ENCODE results near the gene MVB12B. TPM values are rescaled to one million over a fixed set of nuclear protein-coding genes. Genes with fewer than 3 reads are reported as not detected.

MVB12B gene
- total RNA-seq, 4 donors from 2014 or later, result 6.1 to 18.0 (median 13.2) TPM

DNA sequence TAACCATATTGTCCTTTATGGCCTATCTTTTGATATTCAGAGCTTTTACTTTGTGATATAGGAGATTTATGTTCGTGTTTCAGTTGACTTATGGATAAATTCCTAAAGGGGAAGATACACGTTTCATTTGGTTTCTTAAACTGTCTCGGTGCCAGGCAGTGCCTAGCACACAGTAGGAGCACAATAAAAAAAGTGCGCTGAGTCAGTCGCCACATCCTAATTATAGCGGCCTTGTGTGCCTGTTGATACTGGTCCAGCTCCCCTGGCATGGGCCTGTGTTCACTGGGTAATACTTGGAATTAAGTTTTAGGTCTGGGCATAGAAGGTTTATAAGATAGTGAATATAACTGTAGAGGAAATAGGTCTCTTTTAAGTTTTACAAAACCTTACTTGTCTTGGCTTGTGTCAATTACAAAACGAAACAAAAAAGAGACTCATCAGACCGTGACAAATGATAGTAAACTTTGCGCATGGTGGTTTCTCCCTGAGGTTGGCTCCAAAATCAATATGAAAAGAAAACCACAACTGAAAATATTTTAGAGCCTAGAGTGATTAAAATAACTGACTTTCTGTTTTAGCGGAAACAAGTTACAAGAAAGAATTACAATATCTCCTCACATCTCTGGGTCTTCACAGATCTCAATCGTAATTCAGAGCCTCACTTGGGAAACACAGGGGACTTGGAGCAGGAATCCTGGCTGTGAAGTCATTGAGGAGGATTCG lies 84.8 kb downstream of the MVB12B start:
- TF ChIP-seq POLR2A (IDR thresholded peaks at IDR 0.05), result no peak
- TF ChIP-seq, protein P1, sequence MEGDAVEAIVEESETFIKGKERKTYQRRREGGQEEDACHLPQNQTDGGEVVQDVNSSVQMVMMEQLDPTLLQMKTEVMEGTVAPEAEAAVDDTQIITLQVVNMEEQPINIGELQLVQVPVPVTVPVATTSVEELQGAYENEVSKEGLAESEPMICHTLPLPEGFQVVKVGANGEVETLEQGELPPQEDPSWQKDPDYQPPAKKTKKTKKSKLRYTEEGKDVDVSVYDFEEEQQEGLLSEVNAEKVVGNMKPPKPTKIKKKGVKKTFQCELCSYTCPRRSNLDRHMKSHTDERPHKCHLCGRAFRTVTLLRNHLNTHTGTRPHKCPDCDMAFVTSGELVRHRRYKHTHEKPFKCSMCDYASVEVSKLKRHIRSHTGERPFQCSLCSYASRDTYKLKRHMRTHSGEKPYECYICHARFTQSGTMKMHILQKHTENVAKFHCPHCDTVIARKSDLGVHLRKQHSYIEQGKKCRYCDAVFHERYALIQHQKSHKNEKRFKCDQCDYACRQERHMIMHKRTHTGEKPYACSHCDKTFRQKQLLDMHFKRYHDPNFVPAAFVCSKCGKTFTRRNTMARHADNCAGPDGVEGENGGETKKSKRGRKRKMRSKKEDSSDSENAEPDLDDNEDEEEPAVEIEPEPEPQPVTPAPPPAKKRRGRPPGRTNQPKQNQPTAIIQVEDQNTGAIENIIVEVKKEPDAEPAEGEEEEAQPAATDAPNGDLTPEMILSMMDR (IDR thresholded peaks at IDR 0.05 in 4 of 5, conservative IDR thresholded peaks at IDR 0.05 in 1 of 5), result no peak
- Histone ChIP-seq H3K27me3 (no peaks in the 10 kb centered on the region), H3K4me3 (no peak overlapping the region), H3K9me3 (no peaks in the 10 kb centered on the region), H3K27ac (no peak overlapping the region), H3K36me3 (peaks cover 0 to 15% of the 10 kb centered on the region in 2 donors), H3K4me1 (no peaks in the 10 kb centered on the region)
- DNase-seq (no peak), ATAC-seq (no peak)
- intact Hi-C loops (cut with DNase I; ENCODE audit: low total_unique reads), result no loop called here
- in situ Hi-C loops (cut with MboI; ENCODE audit: low sequenced_read_pairs in 4 of 4), result no loop called here

DNA sequence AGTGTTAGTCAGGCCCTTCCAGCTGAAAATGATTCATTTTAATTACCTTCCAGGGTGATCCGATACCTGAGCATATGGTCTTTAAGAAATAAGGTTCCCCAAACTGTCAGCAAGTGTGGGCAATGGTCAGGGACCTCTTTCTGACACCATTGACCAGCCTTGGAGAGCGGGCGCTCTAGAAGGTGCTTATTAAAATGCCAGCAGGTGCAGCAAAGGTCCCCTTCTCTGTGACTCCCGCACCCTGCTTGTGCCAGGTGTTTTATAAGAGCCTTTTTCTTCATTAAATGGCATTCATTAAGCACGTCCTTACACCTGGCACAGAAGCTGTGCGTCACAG lies 85.3 kb downstream of the MVB12B start:
- peaks cover 0 to 15% of the 10 kb centered on the region in 2 donors for H3K36me3 ChIP-seq
- in situ Hi-C loops (cut with MboI; ENCODE audit: low sequenced_read_pairs in 4 of 4), result no loop called here
- no peak for TF ChIP-seq POLR2A (IDR thresholded peaks at IDR 0.05)
- TF ChIP-seq, protein P1 (IDR thresholded peaks at IDR 0.05 in 4 of 5, conservative IDR thresholded peaks at IDR 0.05 in 1 of 5), result no peak
- intact Hi-C loops (cut with DNase I; ENCODE audit: low total_unique reads), result no loop called here
- H3K4me3 ChIP-seq, result no peak overlapping the region
- no peak for ATAC-seq
- H3K27me3 ChIP-seq, result no peaks in the 10 kb centered on the region
- no peak for DNase-seq
- no peaks in the 10 kb centered on the region for H3K4me1 ChIP-seq
- no peak overlapping the region for H3K27ac ChIP-seq
- no peaks in the 10 kb centered on the region for H3K9me3 ChIP-seq

DNA sequence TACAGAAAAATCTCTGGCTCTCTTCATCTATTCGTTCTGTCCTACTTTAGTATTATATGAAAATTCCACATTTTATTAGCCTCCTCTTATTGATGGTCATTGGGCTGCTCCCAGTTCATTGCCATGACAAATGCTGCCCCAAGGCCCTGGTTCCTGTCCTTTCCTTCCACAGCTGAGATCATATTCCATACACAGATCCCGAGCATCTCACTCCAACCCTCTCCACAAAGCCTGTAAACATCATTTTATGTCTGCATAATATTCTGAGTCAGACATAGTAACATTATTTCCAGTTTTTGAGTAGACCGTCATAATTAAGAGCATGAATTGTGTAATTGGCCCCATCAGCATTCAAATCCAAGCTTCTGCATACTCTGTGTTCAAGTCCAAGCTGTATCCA lies 86.3 kb downstream of the MVB12B start:
- DNase-seq, result no peak
- no peak overlapping the region for H3K4me3 ChIP-seq
- no peaks in the 10 kb centered on the region for H3K9me3 ChIP-seq
- no peaks in the 10 kb centered on the region for H3K4me1 ChIP-seq
- no peak overlapping the region for H3K27ac ChIP-seq
- intact Hi-C loops (cut with DNase I; ENCODE audit: low total_unique reads) (no loop called here), in situ Hi-C loops (cut with MboI; ENCODE audit: low sequenced_read_pairs in 4 of 4) (no loop called here)
- TF ChIP-seq, protein P1 (IDR thresholded peaks at IDR 0.05 in 4 of 5, conservative IDR thresholded peaks at IDR 0.05 in 1 of 5), result no peak
- no peak for TF ChIP-seq POLR2A (IDR thresholded peaks at IDR 0.05)
- H3K27me3 ChIP-seq, result no peaks in the 10 kb centered on the region
- no peak for ATAC-seq
- H3K36me3 ChIP-seq, result peaks cover 0 to 13% of the 10 kb centered on the region in 2 donors

DNA sequence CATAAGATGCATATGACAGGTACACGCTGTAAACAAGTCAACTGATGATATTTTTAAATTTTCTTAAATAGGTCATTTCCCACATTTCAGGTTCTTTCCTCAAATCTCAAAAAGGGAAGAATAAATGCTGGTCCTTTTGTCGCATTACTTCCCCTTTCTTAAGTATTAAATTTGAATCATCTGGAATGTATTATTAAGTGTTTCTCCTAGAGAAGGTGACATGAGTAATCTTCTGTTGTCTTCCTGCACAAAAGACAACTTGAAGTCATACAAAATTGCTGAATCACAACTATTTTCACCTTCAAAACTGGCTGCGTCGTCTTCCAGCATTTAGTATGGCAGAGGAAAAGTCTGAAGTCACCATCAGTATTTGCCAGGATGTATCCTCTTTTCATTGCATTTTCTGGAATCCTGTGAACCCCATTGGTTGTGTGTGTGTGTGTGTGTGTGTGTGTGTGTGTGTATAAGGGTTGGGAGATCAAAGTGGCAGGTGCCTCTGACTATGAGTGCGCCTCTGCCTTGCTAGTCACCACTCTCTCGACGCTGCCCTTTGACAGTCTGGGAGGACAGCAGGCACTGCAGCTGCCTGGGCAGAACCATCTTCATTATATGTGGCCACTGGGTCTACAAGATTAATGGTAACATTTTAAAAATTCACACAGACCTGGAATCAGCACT lies 86.9 kb downstream of the MVB12B start:
- DNase-seq (no peak), ATAC-seq (no peak)
- Histone ChIP-seq H3K27ac (no peak overlapping the region), H3K9me3 (no peaks in the 10 kb centered on the region), H3K36me3 (peaks cover 0 to 8% of the 10 kb centered on the region in 2 donors), H3K4me3 (no peak overlapping the region), H3K27me3 (no peaks in the 10 kb centered on the region), H3K4me1 (no peaks in the 10 kb centered on the region)
- intact Hi-C loops (cut with DNase I; ENCODE audit: low total_unique reads) (no loop called here), in situ Hi-C loops (cut with MboI; ENCODE audit: low sequenced_read_pairs in 4 of 4) (no loop called here)
- TF ChIP-seq, protein P1 (IDR thresholded peaks at IDR 0.05 in 4 of 5, conservative IDR thresholded peaks at IDR 0.05 in 1 of 5), result no peak
- TF ChIP-seq POLR2A (IDR thresholded peaks at IDR 0.05), result no peak
